Upper lobe of left lung (tissue), 6 donors: ENCODE measurements around the gene SULT2A1. TPM values are rescaled to one million over a fixed set of nuclear protein-coding genes. Genes with fewer than 3 reads are reported as not detected.
"Not testable (repeated sequence)": the region's sequence is repeated elsewhere in the genome, so short reads cannot be mapped to it uniquely, and the experiment has no call there.

Source experiments
- ATAC-seq, 2 donors: fragments of 200-7000 bp; cut with Tn5 transposase; one replicate each; pipeline ENCODE4 v1.9.1; 2022; ENCODE audit warnings: mild to moderate bottlenecking in 2 of 2, moderate library complexity in 2 of 2; ENCODE audit not compliant: low FRiP score in 2 of 2
- DNase-seq, 2 donors: peaks; one replicate each; pipeline ENCODE4 v3.0.0-alpha.2; 2019 to 2020
- H3K27ac ChIP-seq, 4 donors: fragments of 200-600 bp; sonication (generic); one replicate each; pipeline ENCODE4 v1.5.1; 2016 to 2019
- H3K27me3 ChIP-seq, 4 donors: fragments of 200-600 bp; sonication (generic); one replicate each; pipeline ENCODE4 v1.5.1; 2017 to 2019
- H3K36me3 ChIP-seq, 4 donors: fragments of 200-600 bp; sonication (generic); one replicate each; pipeline ENCODE4 v1.5.1; 2016 to 2019
- H3K4me1 ChIP-seq, 4 donors: fragments of 200-600 bp; sonication (generic); one replicate each; pipeline ENCODE4 v1.5.1; 2018 to 2019
- H3K4me3 ChIP-seq, 4 donors: fragments of 200-600 bp; sonication (generic); one replicate each; pipeline ENCODE4 v1.5.1; 2017 to 2019; ENCODE audit warnings: mild to moderate bottlenecking in 2 of 4, moderate library complexity in 1 of 4
- H3K9me3 ChIP-seq, 4 donors: fragments of 200-600 bp; sonication (generic); one replicate each; pipeline ENCODE4 v1.5.1; 2018 to 2019
- CTCF ChIP-seq, 6 experiments: fragments of 450-650 bp in 4 of 6; fragments of 200-600 bp in 2 of 6; sonication (generic) in 2 of 6; IDR thresholded peaks; one replicate each; pipeline ENCODE4 v1.5.1; 2016 to 2019; ENCODE audit warnings: antibody characterized with exemption in 6 of 6
- EP300 ChIP-seq, 4 donors: sonication (generic); formaldehyde crosslinking; IDR thresholded peaks; one replicate each; pipeline ENCODE4 v1.5.1; 2017; ENCODE audit warnings: antibody characterized with exemption in 4 of 4, control low read depth in 2 of 4
- POLR2A ChIP-seq, 4 donors: fragments of 450-650 bp; IDR thresholded peaks; one replicate each; pipeline ENCODE4 v1.5.1; 2016 to 2017; ENCODE audit warnings: antibody characterized with exemption in 4 of 4, mild to moderate bottlenecking in 2 of 4
- POLR2AphosphoS5 ChIP-seq, 2 donors: sonication (generic); formaldehyde crosslinking; IDR thresholded peaks; one replicate each; pipeline ENCODE4 v1.5.1; 2017; ENCODE audit warnings: antibody characterized with exemption in 2 of 2
- WGBS, 2 donors: methylation state at CpG; one replicate each; pipeline ENCODE4 v1.1.5; 2017 to 2018; 5-methylcytosine and 5-hydroxymethylcytosine counted together
- total RNA-seq, 6 donors: library from RNA; depleted of rRNA in 4 of 6; stranded (reverse); fragments of >200 nt in 4 of 6; gene quantifications; one replicate each; pipeline versions ENCODE4 v1.1.0 to v1.2.1, GENCODE V29; 2016 to 2021
- donor health status: DM: no; HTN: no; CAD: no; lungs with moderate emphysema.
- donor health status: DM: no; HTN: yes; CAD: no; lungs with severe emphysema.

SULT2A1 gene, protein sequence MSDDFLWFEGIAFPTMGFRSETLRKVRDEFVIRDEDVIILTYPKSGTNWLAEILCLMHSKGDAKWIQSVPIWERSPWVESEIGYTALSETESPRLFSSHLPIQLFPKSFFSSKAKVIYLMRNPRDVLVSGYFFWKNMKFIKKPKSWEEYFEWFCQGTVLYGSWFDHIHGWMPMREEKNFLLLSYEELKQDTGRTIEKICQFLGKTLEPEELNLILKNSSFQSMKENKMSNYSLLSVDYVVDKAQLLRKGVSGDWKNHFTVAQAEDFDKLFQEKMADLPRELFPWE
- under 1 TPM in 2 of 6 donors, not detected in 4; 0.20 to 0.31 TPM for total RNA-seq

- DNase-seq, result no peak
- Histone ChIP-seq H3K9me3 (no peaks in the 10 kb centered on the region), H3K36me3 (no peaks in the 10 kb centered on the region), H3K4me3 (no peak within 1 kb of the TSS), H3K4me1 (no peaks in the 10 kb centered on the region), H3K27me3 (no peaks in the 10 kb centered on the region), H3K27ac (no peak within 1 kb of the TSS)
- WGBS, 2 donors, result 60 to 61% methylated on average over 12 of the region's 12 CpGs
- no peak for ATAC-seq
- TF ChIP-seq CTCF (IDR thresholded peaks at IDR 0.05) (no peak), POLR2A (IDR thresholded peaks at IDR 0.05) (no peak), EP300 (IDR thresholded peaks at IDR 0.05) (no peak), POLR2AphosphoS5 (IDR thresholded peaks at IDR 0.05) (no peak)
Observed at GRCh38 chr19:47886010-47886559, at the start of gene SULT2A1. Gene SULT2A1, minus strand, starts transcription at chr19:47886315. Its CDS starts 58 bp downstream, at chr19:47886257.

DNA sequence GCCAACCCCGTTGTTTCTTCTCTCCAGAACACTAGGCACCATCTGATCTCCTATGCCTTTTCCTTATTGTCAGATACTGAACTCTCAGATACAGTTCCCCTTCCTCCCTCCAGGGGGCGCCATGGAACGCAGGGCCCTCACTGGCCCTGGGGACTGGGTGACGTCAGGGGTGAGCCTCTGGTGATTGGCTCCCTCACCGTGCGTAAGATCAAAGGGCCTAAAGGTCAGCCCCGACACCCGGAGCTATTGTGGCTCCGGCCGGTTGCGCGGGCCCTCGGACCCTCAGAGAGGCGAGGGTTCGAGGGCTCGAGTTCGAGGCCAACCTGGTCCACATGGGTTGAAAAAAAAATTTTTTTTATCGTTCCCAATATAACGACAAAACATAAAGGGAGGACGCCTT lies 42.5 kb upstream of the SULT2A1 start:
- not testable (repeated sequence) for H3K36me3 ChIP-seq, ATAC-seq, H3K4me3 ChIP-seq, H3K27ac ChIP-seq, H3K27me3 ChIP-seq, H3K9me3 ChIP-seq, DNase-seq, H3K4me1 ChIP-seq
- WGBS, 2 donors, result no CpG with 5 or more reads among the region's 20 CpGs

- H3K36me3 ChIP-seq, H3K9me3 ChIP-seq, DNase-seq, H3K27me3 ChIP-seq, H3K4me3 ChIP-seq, H3K27ac ChIP-seq, H3K4me1 ChIP-seq, ATAC-seq: not testable (repeated sequence)
- TF ChIP-seq CTCF (IDR thresholded peaks at IDR 0.05), result peak in 4 of 6 experiments; percentile 11 to 78 (median 48)
- WGBS, 2 donors, result 0 to 1% methylated on average over 13 of the region's 15 CpGs
Observed at GRCh38 chr19:47920107-47920506, 34.0 kb upstream of the SULT2A1 start.

- H3K9me3 ChIP-seq, result not testable (repeated sequence)
Observed at GRCh38 chr19:47910191-47910590, 24.1 kb upstream of the SULT2A1 start.

DNA sequence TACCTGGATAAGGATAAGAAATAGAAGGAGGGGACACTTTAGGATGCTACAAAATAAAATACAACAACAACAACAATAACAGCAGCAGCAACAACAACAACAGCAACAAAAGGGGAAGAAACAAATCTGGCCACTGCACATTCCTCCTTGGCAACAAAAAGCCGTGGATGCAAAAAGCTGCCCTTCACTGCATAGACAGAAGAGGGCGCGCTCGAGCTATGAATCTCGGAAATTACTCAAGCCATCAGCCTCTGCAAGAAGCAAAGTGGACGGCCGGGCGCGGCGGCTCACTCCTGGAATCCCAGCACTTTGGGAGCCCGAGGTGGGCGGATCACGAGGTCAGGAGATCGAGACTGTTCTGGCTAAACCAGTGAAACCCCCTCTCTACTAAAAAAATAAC lies 23.2 kb upstream of the SULT2A1 start:
- not testable (repeated sequence) for H3K36me3 ChIP-seq, H3K4me3 ChIP-seq, H3K27ac ChIP-seq, H3K27me3 ChIP-seq, H3K9me3 ChIP-seq, ATAC-seq, H3K4me1 ChIP-seq
- DNase-seq, result peak in 1 of 2 donors; percentile 67
- 0% methylated on average over 5 of the region's 14 CpGs for WGBS, 2 donors
- TF ChIP-seq CTCF (IDR thresholded peaks at IDR 0.05), result peak in 2 of 6 experiments; percentile 68 to 73

More at GRCh38 chr19:47910191-47910590, 24.1 kb upstream of the SULT2A1 start:
- H3K36me3 ChIP-seq, H3K4me3 ChIP-seq, ATAC-seq, H3K27me3 ChIP-seq, DNase-seq, H3K4me1 ChIP-seq, H3K27ac ChIP-seq: not testable (repeated sequence)
- 90 to 92% methylated on average over 1 of the region's 2 CpGs for WGBS, 2 donors

DNA sequence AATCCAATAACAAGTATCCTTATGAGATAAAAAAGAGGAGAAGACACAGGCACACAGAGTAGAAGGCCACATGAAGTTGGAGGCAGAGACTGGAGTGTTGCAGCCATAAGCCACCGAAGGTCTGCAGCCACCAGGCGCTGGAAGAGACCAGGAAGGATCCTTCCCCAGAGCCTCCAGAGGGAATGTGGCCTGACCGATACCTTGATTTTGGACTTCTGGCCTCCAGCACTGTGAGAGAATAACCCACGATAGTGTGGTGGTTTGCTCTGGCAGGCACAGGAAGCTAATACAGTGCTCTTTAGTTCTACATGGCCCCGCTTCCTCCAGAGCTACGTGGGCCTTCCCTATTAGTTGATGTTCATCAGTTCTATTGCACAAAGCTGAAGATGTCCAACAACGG lies 15.3 kb upstream of the SULT2A1 start:
- Histone ChIP-seq H3K4me1 (no peaks in the 10 kb centered on the region), H3K27me3 (no peaks in the 10 kb centered on the region), H3K36me3 (no peaks in the 10 kb centered on the region), H3K27ac (no peak overlapping the region), H3K9me3 (peaks cover 0 to 2% (median 0%) of the 10 kb centered on the region in 4 donors), H3K4me3 (no peak overlapping the region)
- WGBS, 2 donors, result 68 to 80% methylated on average over 7 of the region's 7 CpGs
- no peak for ATAC-seq
- TF ChIP-seq POLR2A (IDR thresholded peaks at IDR 0.05) (no peak), CTCF (IDR thresholded peaks at IDR 0.05) (no peak), POLR2AphosphoS5 (IDR thresholded peaks at IDR 0.05) (no peak)
- no peak for DNase-seq
